Liver (tissue), 9 donors: ENCODE results near the gene DNAL1. TPM values are rescaled to one million over a fixed set of nuclear protein-coding genes. Genes with fewer than 3 reads are reported as not detected.

ENCODE experiments used
- DNase-seq: peaks from one replicate; pipeline ENCODE4 v3.0.0-alpha.2; 2017; ENCODE audit warnings: low spot score
- H3K27ac ChIP-seq, 2 donors: one replicate each; pipeline ENCODE4 v1.7.0; 2013; ENCODE audit warnings: inconsistent platforms in 2 of 2, low read length in 2 of 2, control low read depth in 1 of 2, low read depth in 1 of 2, mild to moderate bottlenecking in 1 of 2
- H3K27me3 ChIP-seq, 4 donors: one replicate each; pipeline versions ENCODE4 v1.6.1 to v1.7.0; 2013; ENCODE audit warnings: low read length in 3 of 4, inconsistent platforms in 1 of 4, mild to moderate bottlenecking in 1 of 4, moderate library complexity in 1 of 4; ENCODE audit not compliant: control insufficient read depth in 4 of 4, insufficient read depth in 4 of 4
- H3K36me3 ChIP-seq, 4 donors: one replicate each; pipeline versions ENCODE4 v1.6.1 to v1.7.0; 2013; ENCODE audit warnings: low read length in 3 of 4, mild to moderate bottlenecking in 3 of 4, low read depth in 1 of 4, moderate library complexity in 1 of 4; ENCODE audit not compliant: control insufficient read depth in 4 of 4, insufficient read depth in 3 of 4
- H3K4me1 ChIP-seq, 4 donors: one replicate each; pipeline versions ENCODE4 v1.6.1 to v1.7.0; 2013; ENCODE audit warnings: low read length in 3 of 4, mild to moderate bottlenecking in 3 of 4, moderate library complexity in 1 of 4; ENCODE audit not compliant: control insufficient read depth in 4 of 4, insufficient read depth in 4 of 4
- H3K4me3 ChIP-seq, 3 donors: one replicate each; pipeline versions ENCODE4 v1.6.1 to v1.7.0; 2013; ENCODE audit warnings: low read length in 3 of 3, control low read depth in 1 of 3, low read depth in 1 of 3, mild to moderate bottlenecking in 1 of 3
- H3K9ac ChIP-seq, 2 donors: one replicate each; pipeline ENCODE4 v1.7.0; 2013; ENCODE audit warnings: low read length in 2 of 2, mild to moderate bottlenecking in 2 of 2, moderate library complexity in 2 of 2, control low read depth in 1 of 2, low read depth in 1 of 2
- H3K9me3 ChIP-seq, 4 donors: one replicate each; pipeline versions ENCODE4 v1.6.1 to v1.7.0; 2013; ENCODE audit warnings: low read length in 3 of 4; ENCODE audit not compliant: control insufficient read depth in 4 of 4
- ATF3 ChIP-seq: IDR thresholded peaks from 2 replicates; pipeline ENCODE4 v1.6.1; 2016; ENCODE audit warnings: antibody characterized with exemption
- CTCF ChIP-seq: fragments of 150-350 bp; IDR thresholded peaks from 2 replicates; pipeline ENCODE4 v1.5.1; 2017; ENCODE audit warnings: improper control_type of control experiment, low read depth, low read length; ENCODE audit not compliant: missing input control
- EGR1 ChIP-seq, 2 donors: IDR thresholded peaks; 2 replicates each; pipeline ENCODE4 v1.6.1; 2016 to 2018; ENCODE audit warnings: antibody characterized with exemption in 2 of 2, low read depth in 2 of 2
- FOXA1 ChIP-seq: IDR thresholded peaks from 2 replicates; pipeline ENCODE4 v1.6.1; 2016; ENCODE audit warnings: antibody characterized with exemption
- FOXA2 ChIP-seq: IDR thresholded peaks from 2 replicates; pipeline ENCODE4 v1.6.1; 2016; ENCODE audit warnings: antibody characterized with exemption
- GABPA ChIP-seq, 2 donors: IDR thresholded peaks in 1 of 2; conservative IDR thresholded peaks in 1 of 2; 2 replicates each; pipeline ENCODE4 v1.6.1; 2016; ENCODE audit warnings: antibody characterized with exemption in 2 of 2, mild to moderate bottlenecking in 1 of 2, moderate library complexity in 1 of 2
- HNF4A ChIP-seq, 2 donors: conservative IDR thresholded peaks; 2 replicates each; pipeline ENCODE4 v1.6.1; 2016; ENCODE audit warnings: antibody characterized with exemption in 2 of 2, mild to moderate bottlenecking in 2 of 2
- HNF4G ChIP-seq: IDR thresholded peaks from 2 replicates; pipeline ENCODE4 v1.6.1; 2016; ENCODE audit warnings: antibody characterized with exemption
- JUND ChIP-seq, 2 donors: IDR thresholded peaks; 2 replicates each; pipeline ENCODE4 v1.6.1; 2016; ENCODE audit warnings: antibody characterized with exemption in 2 of 2
- MAX ChIP-seq: IDR thresholded peaks from 2 replicates; pipeline ENCODE4 v1.6.1; 2016; ENCODE audit warnings: antibody characterized with exemption
- NR2F2 ChIP-seq: IDR thresholded peaks from 2 replicates; pipeline ENCODE4 v1.6.1; 2016; ENCODE audit warnings: antibody characterized with exemption
- RAD21 ChIP-seq, 2 donors: IDR thresholded peaks; 2 replicates each; pipeline ENCODE4 v1.6.1; 2016; ENCODE audit warnings: antibody characterized with exemption in 2 of 2, mild to moderate bottlenecking in 2 of 2
- REST ChIP-seq: IDR thresholded peaks from 2 replicates; pipeline ENCODE4 v1.6.1; 2016; ENCODE audit warnings: antibody characterized with exemption, mild to moderate bottlenecking
- RXRA ChIP-seq, 2 donors: IDR thresholded peaks; 2 replicates each; pipeline ENCODE4 v1.6.1; 2017 to 2018; ENCODE audit warnings: antibody characterized with exemption in 2 of 2, mild to moderate bottlenecking in 1 of 2
- SP1 ChIP-seq: IDR thresholded peaks from 2 replicates; pipeline ENCODE4 v1.6.1; 2018; ENCODE audit warnings: antibody characterized with exemption, mild to moderate bottlenecking
- TAF1 ChIP-seq: conservative IDR thresholded peaks from 2 replicates; pipeline ENCODE4 v1.6.1; 2016; ENCODE audit warnings: antibody characterized with exemption, mild to moderate bottlenecking
- YY1 ChIP-seq: IDR thresholded peaks from 2 replicates; pipeline ENCODE4 v1.6.1; 2016; ENCODE audit warnings: antibody characterized with exemption, mild to moderate bottlenecking
- ZBTB33 ChIP-seq: IDR thresholded peaks from 2 replicates; pipeline ENCODE4 v1.6.1; 2016; ENCODE audit warnings: antibody characterized with exemption
- WGBS: extraction: QIAGEN DNeasy Blood & Tissue Kit; methylation state at CpG from one replicate; pipeline ENCODE4 v1.1.7; 2013; 5-methylcytosine and 5-hydroxymethylcytosine counted together
- polyA plus RNA-seq, 2 donors: library from polyadenylated mRNA; stranded (reverse) in 1 of 2; unstranded in 1 of 2; fragments of 200-250 nt in 1 of 2; fragments of >200 nt in 1 of 2; fragmentation: Nextera tagmentation in 1 of 2; extraction: Ambion mirVana in 1 of 2; gene quantifications; one replicate each; pipeline versions ENCODE4 v1.2.1 to v1.2.3, GENCODE V29; 2013 to 2015
- total RNA-seq, 2 donors: library from RNA; depleted of rRNA; stranded (reverse); fragments of >200 nt; gene quantifications; one replicate each; pipeline ENCODE4 v1.2.3, GENCODE V29; 2014
- donor health status: healthy.
- donor health status: healthy.
- donor health status: healthy.
- donor health status: healthy.
- donor health status: healthy.

The DNAL1 gene
- total and polyA plus RNA-seq, 4 donors: 1.9 to 3.4 (median 2.4) TPM

GRCh38 chr14:73678698-73679097, 33.9 kb downstream of the DNAL1 start:
- TF ChIP-seq MAX: no peak
- no peak for TF ChIP-seq HNF4G
- no peak for TF ChIP-seq TAF1
- no peak for TF ChIP-seq ATF3
- no peak for TF ChIP-seq GABPA (IDR thresholded peaks at IDR 0.05 in 1 of 2, conservative IDR thresholded peaks at IDR 0.05 in 1 of 2)
- no peak for TF ChIP-seq REST
- TF ChIP-seq RAD21 (IDR thresholded peaks at IDR 0.05): no peak
- TF ChIP-seq FOXA1: no peak
- TF ChIP-seq HNF4A (conservative IDR thresholded peaks at IDR 0.05): no peak
- no peak for TF ChIP-seq YY1
- no peak for TF ChIP-seq FOXA2
- TF ChIP-seq JUND (IDR thresholded peaks at IDR 0.05): no peak
- TF ChIP-seq SP1: no peak
- no peak for TF ChIP-seq EGR1 (IDR thresholded peaks at IDR 0.05; ENCODE audit: low read depth in 2 of 2)
- TF ChIP-seq RXRA (IDR thresholded peaks at IDR 0.05): no peak
- TF ChIP-seq NR2F2: no peak
- TF ChIP-seq CTCF: no peak
- no peak for TF ChIP-seq ZBTB33
- Histone ChIP-seq H3K27me3 (no peaks in the 10 kb centered on the region), H3K27ac (no peak overlapping the region), H3K4me3 (no peak overlapping the region), H3K9me3 (no peaks in the 10 kb centered on the region), H3K4me1 (no peaks in the 10 kb centered on the region), H3K36me3 (peaks cover 0 to 3% (median 0%) of the 10 kb centered on the region in 4 donors), H3K9ac (no peak overlapping the region)
- no peak for DNase-seq
- WGBS: 98% methylated on average over 4 of the region's 4 CpGs

- no peak overlapping the region for H3K4me3 ChIP-seq
- DNase-seq: no peak
- no peak overlapping the region for H3K9ac ChIP-seq
- H3K27ac ChIP-seq: no peak overlapping the region
- H3K9me3 ChIP-seq: no peaks in the 10 kb centered on the region
- H3K4me1 ChIP-seq: no peaks in the 10 kb centered on the region
- WGBS: 97% methylated on average over 5 of the region's 5 CpGs
- no peaks in the 10 kb centered on the region for H3K27me3 ChIP-seq
- H3K36me3 ChIP-seq: no peaks in the 10 kb centered on the region
- no peak for TF ChIP-seq EGR1 (IDR thresholded peaks at IDR 0.05; ENCODE audit: low read depth in 2 of 2)
- TF ChIP-seq NR2F2: no peak
- TF ChIP-seq JUND (IDR thresholded peaks at IDR 0.05): no peak
- TF ChIP-seq HNF4A (conservative IDR thresholded peaks at IDR 0.05): no peak
- no peak for TF ChIP-seq RAD21 (IDR thresholded peaks at IDR 0.05)
- TF ChIP-seq CTCF: no peak
- no peak for TF ChIP-seq YY1
- TF ChIP-seq FOXA2: no peak
- TF ChIP-seq RXRA (IDR thresholded peaks at IDR 0.05): no peak
- TF ChIP-seq TAF1: no peak
- TF ChIP-seq ZBTB33: no peak
- TF ChIP-seq MAX: no peak
- no peak for TF ChIP-seq ATF3
These were observed 36.0 kb downstream of the DNAL1 start for GRCh38 chr14:73680821-73681220.
